ENCODE results near the gene TMEM33.

TMEM33 gene

GRCh38 chr4:41981456-41981855 is 46.2 kb downstream of the TMEM33 start, which contains the start of gene DCAF4L1:
Gene DCAF4L1 (plus strand): TSS chr4:41981756. CDS start chr4:41981793, 37 bp downstream.
- no peaks in the 10 kb centered on the region for H3K27me3 ChIP-seq (ENCODE audit: insufficient read depth, poor library complexity, severe bottlenecking)
- no peak within 1 kb of the TSS for H3K27ac ChIP-seq (replicated peaks)
- no peak within 1 kb of the TSS for H3K4me3 ChIP-seq (replicated peaks; ENCODE audit: insufficient read depth, low read length)
- TF ChIP-seq, protein P1, sequence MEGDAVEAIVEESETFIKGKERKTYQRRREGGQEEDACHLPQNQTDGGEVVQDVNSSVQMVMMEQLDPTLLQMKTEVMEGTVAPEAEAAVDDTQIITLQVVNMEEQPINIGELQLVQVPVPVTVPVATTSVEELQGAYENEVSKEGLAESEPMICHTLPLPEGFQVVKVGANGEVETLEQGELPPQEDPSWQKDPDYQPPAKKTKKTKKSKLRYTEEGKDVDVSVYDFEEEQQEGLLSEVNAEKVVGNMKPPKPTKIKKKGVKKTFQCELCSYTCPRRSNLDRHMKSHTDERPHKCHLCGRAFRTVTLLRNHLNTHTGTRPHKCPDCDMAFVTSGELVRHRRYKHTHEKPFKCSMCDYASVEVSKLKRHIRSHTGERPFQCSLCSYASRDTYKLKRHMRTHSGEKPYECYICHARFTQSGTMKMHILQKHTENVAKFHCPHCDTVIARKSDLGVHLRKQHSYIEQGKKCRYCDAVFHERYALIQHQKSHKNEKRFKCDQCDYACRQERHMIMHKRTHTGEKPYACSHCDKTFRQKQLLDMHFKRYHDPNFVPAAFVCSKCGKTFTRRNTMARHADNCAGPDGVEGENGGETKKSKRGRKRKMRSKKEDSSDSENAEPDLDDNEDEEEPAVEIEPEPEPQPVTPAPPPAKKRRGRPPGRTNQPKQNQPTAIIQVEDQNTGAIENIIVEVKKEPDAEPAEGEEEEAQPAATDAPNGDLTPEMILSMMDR (IDR thresholded peaks at IDR 0.05; ENCODE audit: insufficient read depth, low read length): no peak
- no peak for TF ChIP-seq POLR2AphosphoS5 (IDR thresholded peaks at IDR 0.05; ENCODE audit: low read depth)
- no peak for DNase-seq (ENCODE audit: low read depth in 1 of 2, low spot score in 1 of 2)

- no peak for DNase-seq (ENCODE audit: low read depth in 1 of 2, low spot score in 1 of 2)
- Histone ChIP-seq H3K27ac (replicated peaks) (no peak overlapping the region), H3K4me3 (replicated peaks; ENCODE audit: insufficient read depth, low read length) (no peak overlapping the region), H3K27me3 (ENCODE audit: insufficient read depth, poor library complexity, severe bottlenecking) (no peaks in the 10 kb centered on the region)
- no peak for TF ChIP-seq POLR2AphosphoS5 (IDR thresholded peaks at IDR 0.05; ENCODE audit: low read depth)
- TF ChIP-seq, protein P1 (IDR thresholded peaks at IDR 0.05; ENCODE audit: insufficient read depth, low read length): no peak
- no peak for TF ChIP-seq GABPA (IDR thresholded peaks at IDR 0.05; ENCODE audit: low read depth)
- no peak for TF ChIP-seq SPI1 (IDR thresholded peaks at IDR 0.05; ENCODE audit: borderline replicate concordance, low read depth)
Observed at GRCh38 chr4:41982716-41983115, 47.5 kb downstream of the TMEM33 start.

DNA sequence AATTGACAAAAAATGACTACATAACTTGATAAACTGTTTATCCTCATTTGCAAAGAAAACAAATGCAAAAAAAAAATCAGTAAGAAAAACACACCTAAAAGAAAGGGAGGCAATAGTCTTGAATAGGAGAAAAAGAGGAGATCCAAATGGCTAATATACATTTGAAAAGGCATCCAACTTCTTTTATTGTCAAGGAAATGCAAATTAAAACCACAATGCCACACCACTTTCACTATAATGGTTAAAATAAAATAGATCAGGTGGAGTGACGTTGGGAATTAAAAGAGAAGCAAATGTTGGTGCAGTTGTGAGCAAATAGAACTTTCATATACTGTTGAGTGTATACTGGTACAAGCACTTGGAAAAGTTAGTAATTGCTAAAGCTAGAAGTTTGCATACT is 49.9 kb downstream of the TMEM33 start:
- Histone ChIP-seq H3K27ac (replicated peaks) (no peak overlapping the region), H3K4me3 (replicated peaks; ENCODE audit: insufficient read depth, low read length) (no peak overlapping the region)
- TF ChIP-seq, protein P2, sequence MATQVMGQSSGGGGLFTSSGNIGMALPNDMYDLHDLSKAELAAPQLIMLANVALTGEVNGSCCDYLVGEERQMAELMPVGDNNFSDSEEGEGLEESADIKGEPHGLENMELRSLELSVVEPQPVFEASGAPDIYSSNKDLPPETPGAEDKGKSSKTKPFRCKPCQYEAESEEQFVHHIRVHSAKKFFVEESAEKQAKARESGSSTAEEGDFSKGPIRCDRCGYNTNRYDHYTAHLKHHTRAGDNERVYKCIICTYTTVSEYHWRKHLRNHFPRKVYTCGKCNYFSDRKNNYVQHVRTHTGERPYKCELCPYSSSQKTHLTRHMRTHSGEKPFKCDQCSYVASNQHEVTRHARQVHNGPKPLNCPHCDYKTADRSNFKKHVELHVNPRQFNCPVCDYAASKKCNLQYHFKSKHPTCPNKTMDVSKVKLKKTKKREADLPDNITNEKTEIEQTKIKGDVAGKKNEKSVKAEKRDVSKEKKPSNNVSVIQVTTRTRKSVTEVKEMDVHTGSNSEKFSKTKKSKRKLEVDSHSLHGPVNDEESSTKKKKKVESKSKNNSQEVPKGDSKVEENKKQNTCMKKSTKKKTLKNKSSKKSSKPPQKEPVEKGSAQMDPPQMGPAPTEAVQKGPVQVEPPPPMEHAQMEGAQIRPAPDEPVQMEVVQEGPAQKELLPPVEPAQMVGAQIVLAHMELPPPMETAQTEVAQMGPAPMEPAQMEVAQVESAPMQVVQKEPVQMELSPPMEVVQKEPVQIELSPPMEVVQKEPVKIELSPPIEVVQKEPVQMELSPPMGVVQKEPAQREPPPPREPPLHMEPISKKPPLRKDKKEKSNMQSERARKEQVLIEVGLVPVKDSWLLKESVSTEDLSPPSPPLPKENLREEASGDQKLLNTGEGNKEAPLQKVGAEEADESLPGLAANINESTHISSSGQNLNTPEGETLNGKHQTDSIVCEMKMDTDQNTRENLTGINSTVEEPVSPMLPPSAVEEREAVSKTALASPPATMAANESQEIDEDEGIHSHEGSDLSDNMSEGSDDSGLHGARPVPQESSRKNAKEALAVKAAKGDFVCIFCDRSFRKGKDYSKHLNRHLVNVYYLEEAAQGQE (IDR thresholded peaks at IDR 0.05; ENCODE audit: insufficient replicate concordance, low read depth): no peak
- TF ChIP-seq GABPA (IDR thresholded peaks at IDR 0.05; ENCODE audit: low read depth): no peak

GRCh38 chr4:41989994-41990364 is 54.8 kb downstream of the TMEM33 start:
- TF ChIP-seq SPI1 (IDR thresholded peaks at IDR 0.05; ENCODE audit: borderline replicate concordance, low read depth) (no peak), GABPA (IDR thresholded peaks at IDR 0.05; ENCODE audit: low read depth) (no peak), POLR2AphosphoS5 (IDR thresholded peaks at IDR 0.05; ENCODE audit: low read depth) (no peak)
- TF ChIP-seq, protein P2 (IDR thresholded peaks at IDR 0.05; ENCODE audit: insufficient replicate concordance, low read depth): no peak
- TF ChIP-seq, protein P1 (IDR thresholded peaks at IDR 0.05; ENCODE audit: insufficient read depth, low read length): no peak
- no peaks in the 10 kb centered on the region for H3K27me3 ChIP-seq (ENCODE audit: insufficient read depth, poor library complexity, severe bottlenecking)
- peak overlapping the region; percentile 98 for H3K4me3 ChIP-seq (replicated peaks; ENCODE audit: insufficient read depth, low read length)
- no peak for DNase-seq (ENCODE audit: low read depth in 1 of 2, low spot score in 1 of 2)
- peak overlapping the region; percentile 85 for H3K27ac ChIP-seq (replicated peaks)

More for the DNA sequence above, 49.9 kb downstream of the TMEM33 start:
- no peaks in the 10 kb centered on the region for H3K27me3 ChIP-seq (ENCODE audit: insufficient read depth, poor library complexity, severe bottlenecking)
- no peak for DNase-seq (ENCODE audit: low read depth in 1 of 2, low spot score in 1 of 2)

Measured in HL-60 (cell line).